ENCODE data around the gene CUL4A.

DNA sequence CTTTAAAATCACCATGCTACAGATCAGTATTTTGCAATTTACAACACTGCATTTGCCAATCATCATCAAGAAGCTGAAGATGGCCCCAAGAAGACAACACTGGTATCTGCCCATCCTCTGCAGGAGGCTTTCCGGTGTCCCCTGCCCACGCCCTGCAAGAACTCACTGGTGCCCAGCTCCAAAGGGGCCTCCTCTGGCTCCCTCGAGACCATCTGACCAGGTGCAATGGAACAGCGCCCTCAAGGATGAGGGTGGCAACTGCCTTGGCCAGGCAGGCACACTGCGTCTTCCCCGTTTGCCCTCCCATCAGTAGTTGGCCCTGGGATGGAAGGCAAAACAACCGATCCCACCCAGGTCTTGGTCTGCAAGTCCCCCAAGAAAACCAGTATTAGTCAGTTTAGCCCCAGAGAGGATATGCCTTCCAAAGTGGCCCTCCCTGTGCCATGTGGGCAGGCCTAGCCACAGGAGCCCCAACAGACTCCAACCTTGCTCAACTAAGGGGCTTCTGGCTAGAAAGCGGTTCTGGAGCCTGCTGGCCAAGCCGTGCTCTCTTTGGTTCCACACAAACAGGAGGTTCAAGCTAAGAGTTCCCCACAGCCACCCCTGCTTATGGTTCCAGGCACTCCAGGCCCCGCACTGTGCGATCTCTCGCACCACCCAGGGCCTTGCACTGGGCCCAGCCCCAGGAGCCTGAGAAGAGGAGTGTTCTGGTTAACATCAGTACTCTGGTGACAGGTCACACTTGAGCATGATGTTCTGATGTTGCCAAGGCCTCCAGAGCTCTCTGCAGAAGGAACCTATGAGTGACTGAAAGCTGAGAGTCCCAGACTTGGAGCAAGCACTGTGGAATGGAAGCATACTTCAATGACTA is 5.7 kb upstream of the CUL4A start:
- TF ChIP-seq CTCF (IDR thresholded peaks at IDR 0.05) (no peak), POLR2A (IDR thresholded peaks at IDR 0.05) (no peak)

All from transverse colon (tissue), 3 donors.